NOMO-1 treated with DMSO at 0.1 percent for 48 hours (cell line): Measurements from ENCODE around the gene UQCRHL.
"Not testable (repeated sequence)": the region's sequence is repeated elsewhere in the genome, so short reads cannot be mapped to it uniquely, and the experiment has no call there.

ENCODE experiments used
- DNase-seq: peaks from one replicate; lab custom pipeline; 2025; ENCODE audit not compliant: unreplicated experiment; lab: John Stamatoyannopoulos, UW

Gene UQCRHL

DNA sequence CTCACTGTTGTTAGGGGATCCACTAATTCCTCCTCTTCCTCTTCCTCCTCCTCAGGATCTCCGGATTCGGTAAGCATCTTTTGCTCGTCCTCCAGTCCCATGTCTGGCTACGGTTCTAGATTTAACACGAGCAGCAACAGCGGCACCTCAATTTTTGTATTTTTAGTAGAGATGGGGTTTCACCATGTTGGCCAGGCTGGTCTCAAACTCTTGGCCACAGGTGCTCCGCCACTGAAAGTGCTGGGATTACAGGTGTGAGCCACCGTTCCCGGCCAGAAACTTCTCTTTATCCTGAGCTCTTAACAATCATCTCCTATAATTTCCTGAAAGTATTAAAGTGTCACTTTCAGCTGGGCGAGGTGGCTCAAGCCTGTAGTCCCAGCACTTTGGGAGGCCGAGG lies at the start of gene UQCRHL:
Gene UQCRHL, minus strand, starts transcription at position 101 of the 400 bp plus-strand sequence. Its CDS starts 0 bp downstream, at position 101.
- DNase-seq = not testable (repeated sequence)

- DNase-seq = no peak
Measured at GRCh38 chr1:15856888-15857287, 49.4 kb upstream of the UQCRHL start.

GRCh38 chr1:15852828-15853302 lies 45.4 kb upstream of the UQCRHL start:
- no peak for DNase-seq

- peak; percentile 7 for DNase-seq
Measured at GRCh38 chr1:15852036-15852827, 44.8 kb upstream of the UQCRHL start.

- no peak for DNase-seq
Measured at GRCh38 chr1:15851210-15852035, 44.0 kb upstream of the UQCRHL start.

DNA sequence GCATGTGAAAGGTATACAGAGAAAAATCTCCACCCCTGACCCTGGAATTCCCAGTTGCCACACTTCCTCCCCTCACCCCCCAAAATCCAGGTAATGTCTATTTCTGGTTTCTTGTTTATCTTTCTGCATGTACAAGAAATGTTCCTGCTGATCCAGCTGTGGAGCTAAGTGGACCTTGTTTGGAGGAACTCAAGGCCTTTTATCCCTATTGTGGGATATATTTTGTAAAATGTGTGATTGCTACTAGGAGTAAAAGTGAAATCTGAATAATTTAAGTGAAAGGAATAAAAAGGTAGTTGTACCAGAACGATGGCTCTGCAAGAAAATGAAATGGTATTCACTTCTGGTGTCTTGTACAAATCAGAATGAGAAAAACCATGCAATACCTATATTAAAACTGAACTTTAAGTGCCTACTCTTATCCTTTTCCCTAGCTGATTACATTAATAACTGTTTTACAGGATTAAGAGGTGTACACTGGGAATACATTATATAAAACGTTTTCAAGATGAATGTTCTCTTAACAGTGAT lies 43.1 kb upstream of the UQCRHL start:
- no peak for DNase-seq

GRCh38 chr1:15849775-15850324 lies 42.4 kb upstream of the UQCRHL start:
- DNase-seq = peak; percentile 59

GRCh38 chr1:15848929-15849774 lies 41.7 kb upstream of the UQCRHL start:
- DNase-seq = peak; percentile 72

DNA sequence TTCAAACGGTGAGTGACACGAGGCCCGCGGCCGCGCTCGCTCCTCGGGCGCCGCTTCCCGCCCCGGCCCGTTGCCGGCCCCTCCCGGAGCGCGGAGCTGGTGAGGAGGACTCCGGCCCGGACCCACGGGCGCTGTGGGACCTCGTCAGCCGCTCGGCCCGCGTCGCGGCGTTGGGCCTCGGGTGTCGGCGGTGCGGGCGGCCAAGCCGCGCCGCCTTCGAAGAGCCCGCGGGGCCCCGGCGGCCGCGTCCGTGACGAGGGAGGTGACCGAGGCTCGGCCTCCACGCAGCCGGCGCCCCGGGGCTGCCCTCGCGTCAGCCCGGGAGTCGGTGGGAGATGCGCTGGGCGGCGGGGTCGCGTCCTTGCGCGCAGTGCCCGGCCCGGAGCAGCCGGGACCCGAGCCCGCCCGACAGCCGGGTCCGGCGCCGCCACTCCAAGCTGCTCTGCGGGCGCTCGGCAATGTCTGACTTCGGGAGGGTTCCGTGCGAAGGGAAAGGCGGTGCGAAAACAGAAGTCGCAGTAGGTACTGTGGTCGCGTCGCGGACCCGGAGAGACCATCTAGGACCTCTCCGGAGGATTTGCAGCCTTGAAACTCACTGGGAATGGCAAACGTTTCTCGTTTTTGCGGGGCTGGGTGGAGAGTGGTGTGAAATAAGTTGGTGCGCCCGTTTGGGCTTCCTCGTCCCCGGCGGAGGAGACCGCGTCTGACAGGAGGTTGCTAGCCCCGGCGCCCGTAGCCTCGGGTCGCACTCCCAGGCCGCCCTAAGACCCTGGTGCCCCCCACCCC lies 40.9 kb upstream of the UQCRHL start:
- DNase-seq = peak; percentile 34

DNA sequence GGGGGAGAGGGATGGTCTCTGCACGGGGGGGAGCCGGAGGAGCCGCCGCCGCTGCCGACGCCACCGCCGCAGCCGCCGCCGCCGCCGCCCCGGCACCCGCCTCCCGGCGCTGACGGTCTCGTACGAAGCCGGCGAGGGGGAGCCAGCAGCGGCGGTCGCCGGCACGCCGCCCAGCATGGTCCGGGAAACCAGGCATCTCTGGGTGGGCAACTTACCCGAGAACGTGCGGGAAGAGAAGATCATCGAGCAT lies 40.4 kb upstream of the UQCRHL start:
- no peak for DNase-seq

GRCh38 chr1:15847100-15847892 lies 39.8 kb upstream of the UQCRHL start, which contains the start of gene SPEN:
SPEN (plus strand) TSS chr1:15847707; CDS start chr1:15848068, 361 bp downstream.
- DNase-seq = peak; percentile 93

GRCh38 chr1:15846056-15846455 lies 38.6 kb upstream of the UQCRHL start:
- DNase-seq = not testable (repeated sequence)

GRCh38 chr1:15843826-15844572 lies 36.5 kb upstream of the UQCRHL start:
- DNase-seq = no peak

DNA sequence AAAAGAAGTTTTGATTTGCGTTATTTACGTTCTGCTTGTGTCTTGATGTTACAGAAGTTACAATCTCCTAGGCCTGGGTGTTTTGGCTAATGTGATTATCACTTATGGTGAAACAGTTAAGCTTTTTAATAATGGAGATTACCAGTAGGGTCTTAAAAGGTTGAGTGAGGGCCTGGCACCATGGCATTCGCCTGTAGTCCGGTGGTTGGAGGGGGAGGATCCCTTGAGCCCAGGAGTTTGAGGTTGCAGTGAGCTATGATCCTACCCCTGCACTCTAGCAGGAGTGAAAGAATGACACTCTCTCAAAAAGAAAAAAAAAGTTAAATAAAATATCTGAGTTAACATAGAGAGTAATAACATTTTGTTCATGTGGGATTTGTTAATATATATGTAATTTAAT lies 31.3 kb upstream of the UQCRHL start:
- no peak for DNase-seq

DNA sequence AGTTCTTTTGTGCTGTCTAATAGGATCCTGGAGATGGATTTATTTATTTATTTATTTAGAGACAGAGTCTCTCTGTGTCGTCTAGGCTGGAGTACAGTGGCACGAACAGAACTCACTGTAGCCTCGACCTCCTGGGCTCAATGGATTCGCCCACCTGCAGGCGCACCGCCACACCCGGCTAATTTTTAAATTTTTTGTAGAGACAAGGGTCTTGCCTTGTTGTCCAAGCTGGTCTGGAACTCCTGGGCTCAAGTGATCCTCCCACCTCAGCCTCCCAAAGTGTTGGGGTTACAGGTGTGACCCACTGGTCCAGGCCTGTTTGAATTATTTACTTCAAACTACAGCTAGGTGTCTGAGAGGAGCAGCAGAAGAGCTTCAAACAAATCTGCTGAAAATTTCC lies 30.5 kb upstream of the UQCRHL start:
- DNase-seq = no peak

DNA sequence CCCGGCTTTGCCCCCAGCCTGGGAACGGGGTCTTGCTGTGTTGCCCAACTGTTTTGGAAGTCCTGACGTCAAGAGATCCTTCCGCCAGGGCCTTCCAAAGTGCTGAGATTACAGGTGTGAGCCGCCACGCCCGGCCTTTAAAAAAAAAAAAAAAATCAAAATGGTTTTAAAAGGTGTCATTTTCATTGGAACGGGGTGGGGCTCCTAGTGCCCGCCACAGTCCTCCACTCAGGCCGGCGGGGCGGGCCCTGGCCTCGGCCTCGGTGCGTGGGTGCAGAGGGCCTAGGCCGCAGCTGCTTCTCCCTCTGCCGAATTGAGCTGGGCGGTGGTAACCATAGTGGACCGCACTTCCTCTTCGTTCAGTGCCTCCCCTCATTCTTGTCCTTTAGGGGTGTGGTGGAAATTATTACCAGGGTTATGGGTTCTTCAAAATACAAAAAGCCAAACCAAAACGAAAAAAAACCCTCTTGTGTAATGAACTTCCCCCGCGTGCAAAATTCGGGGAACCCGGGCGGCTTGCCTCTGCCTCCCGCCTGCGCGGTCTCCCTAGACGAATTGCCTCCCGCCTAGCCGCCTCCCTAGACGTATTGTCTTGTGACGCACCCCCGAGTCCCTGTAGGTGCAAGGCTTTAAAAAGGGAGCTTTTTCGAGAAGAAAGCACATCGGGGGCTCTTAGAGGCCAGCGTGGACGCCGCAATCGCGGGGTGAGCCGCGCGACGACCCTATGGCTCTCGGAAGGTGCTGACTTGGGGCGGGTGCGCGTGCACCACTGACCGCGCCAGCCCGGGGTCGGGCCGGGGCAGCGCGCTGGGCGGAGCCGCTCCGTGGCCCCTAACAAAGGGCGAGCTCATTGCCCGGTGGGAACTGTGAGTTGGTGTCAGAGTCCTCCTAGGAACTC lies 29.6 kb upstream of the UQCRHL start:
- peak; percentile 83 for DNase-seq

DNA sequence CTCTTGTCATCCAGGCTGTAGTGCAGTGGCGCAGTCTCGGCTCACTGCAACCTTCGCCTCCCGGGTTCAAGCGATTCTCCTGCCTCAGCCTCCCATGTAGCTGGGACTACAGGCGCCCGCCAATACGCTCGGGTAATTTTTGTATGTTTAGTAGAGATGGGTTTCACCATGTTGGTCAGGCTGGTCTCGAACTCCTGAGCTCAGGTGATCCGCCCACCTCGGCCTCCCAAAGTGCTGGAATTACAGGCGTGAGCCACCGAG lies 29.0 kb upstream of the UQCRHL start:
- not testable (repeated sequence) for DNase-seq
